ENCODE measurements around the gene INSIG2. TPM values are rescaled to one million over a fixed set of nuclear protein-coding genes. Genes with fewer than 3 reads are reported as not detected.

Gene INSIG2
- total and polyA plus RNA-seq, 2 experiments from 2014 or later: 8.1 to 15.1 TPM

DNA sequence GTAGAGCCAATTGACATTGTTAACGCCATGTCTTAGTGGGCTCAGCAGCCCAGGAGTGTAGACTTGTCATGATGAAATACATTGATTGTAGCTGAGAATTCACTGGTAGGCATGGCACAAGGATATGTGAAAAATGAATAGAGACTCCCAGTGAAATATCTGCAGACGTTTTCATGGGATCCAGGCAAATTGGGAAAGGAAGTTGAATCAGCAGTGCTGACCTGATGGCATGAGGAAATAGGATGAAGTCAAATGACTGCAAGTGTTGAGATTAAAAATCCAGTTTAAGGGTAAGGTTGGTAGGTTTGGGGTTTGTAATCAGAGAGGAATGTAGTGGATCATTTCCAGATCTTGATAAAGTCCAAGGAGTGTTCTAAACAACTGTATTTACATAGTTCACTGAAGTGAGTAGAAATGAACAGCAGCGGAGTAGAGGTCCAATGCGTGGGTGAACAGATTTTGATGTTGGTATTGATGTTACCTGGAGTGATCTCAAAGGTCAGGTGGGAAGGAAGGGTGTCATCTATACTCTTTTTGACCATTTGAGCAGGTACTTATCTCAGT is 24.6 kb downstream of the INSIG2 start:
- H3K4me1 Mint-ChIP-seq: peaks cover 11% of the 10 kb centered on the region
- no peaks in the 10 kb centered on the region; the same call in 1 of the 2 replicates for H4K20me1 ChIP-seq (replicated peaks; ENCODE audit: insufficient read depth)
- H3K4me1 ChIP-seq (ENCODE audit: insufficient read depth): 0 out of 2 replicates have a peak, but pooled peaks cover 5% of the 10 kb centered on the region
- no peaks in the 10 kb centered on the region for H3K27me3 Mint-ChIP-seq (ENCODE audit: insufficient read depth, low read depth, poor library complexity)
- H3K27ac ChIP-seq (ENCODE audit: low read depth): no peak overlapping the region
- no peak overlapping the region for H3K4me3 Mint-ChIP-seq
- no peak for TF ChIP-seq JUNB (IDR thresholded peaks at IDR 0.05; ENCODE audit: unreplicated experiment)
- TF ChIP-seq CREB1 (CRISPR knock-in tag; IDR thresholded peaks at IDR 0.05; ENCODE audit: low read depth): no peak
- no peak for TF ChIP-seq EZH2phosphoT487 (IDR thresholded peaks at IDR 0.05; ENCODE audit: unreplicated experiment)
- 0 out of 2 replicates have a peak, but pooled peaks cover 6% of the 10 kb centered on the region for H3K9me2 ChIP-seq (ENCODE audit: insufficient read depth)
- DNase-seq (ENCODE audit: low spot score): no peak
- no peak overlapping the region for H2AFZ ChIP-seq
- no peaks in the 10 kb centered on the region; the same call in 2 of the 3 replicates for H3K36me3 Mint-ChIP-seq (ENCODE audit: low read depth)
- H3K9me3 Mint-ChIP-seq: no peaks in the 10 kb centered on the region
- no peaks in the 10 kb centered on the region for H3K79me2 ChIP-seq (replicated peaks; ENCODE audit: insufficient read depth)
- H3K4me2 ChIP-seq: no peak overlapping the region
- H3K36me3 ChIP-seq (ENCODE audit: insufficient read depth): no peaks in the 10 kb centered on the region; the same call in 1 of the 2 replicates
- H3K27ac Mint-ChIP-seq: no peak overlapping the region
- H3K4me3 ChIP-seq: no peak overlapping the region
- H3F3A ChIP-seq (replicated peaks; ENCODE audit: low read depth): no peaks in the 10 kb centered on the region
- no peaks in the 10 kb centered on the region for H3K27me3 ChIP-seq (ENCODE audit: insufficient read depth)
- no peak for ATAC-seq

DNA sequence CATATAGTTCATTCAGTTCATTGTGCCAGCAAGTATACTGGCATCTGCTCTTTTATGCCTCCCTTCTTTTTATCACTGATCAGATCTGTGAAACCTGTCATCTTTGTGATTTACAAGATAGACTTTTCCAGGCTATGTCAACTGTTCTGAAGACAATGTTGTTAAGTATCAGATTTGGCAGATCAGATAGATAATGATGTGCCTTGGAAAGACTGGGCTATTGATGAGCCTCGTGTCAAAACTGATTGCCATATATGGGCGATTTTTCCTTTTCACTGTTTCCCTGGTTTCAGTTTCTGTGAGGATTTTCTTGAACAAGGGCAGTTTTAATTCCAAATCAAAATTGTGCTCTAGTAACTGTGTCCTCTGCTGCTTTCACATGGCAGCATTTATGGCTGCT is 26.6 kb downstream of the INSIG2 start:
- Histone ChIP-seq H3K79me2 (replicated peaks; ENCODE audit: insufficient read depth) (no peaks in the 10 kb centered on the region), H4K20me1 (replicated peaks; ENCODE audit: insufficient read depth) (no peaks in the 10 kb centered on the region; the same call in 1 of the 2 replicates), H2AFZ (no peak overlapping the region), H3K36me3 (ENCODE audit: insufficient read depth) (no peaks in the 10 kb centered on the region), H3K9me2 (ENCODE audit: insufficient read depth) (0 out of 2 replicates have a peak, but pooled peaks cover 6% of the 10 kb centered on the region), H3K27me3 (ENCODE audit: insufficient read depth) (no peaks in the 10 kb centered on the region), H3K27ac (ENCODE audit: low read depth) (no peak overlapping the region), H3K4me3 (no peak overlapping the region), H3F3A (replicated peaks; ENCODE audit: low read depth) (no peaks in the 10 kb centered on the region), H3K4me1 (ENCODE audit: insufficient read depth) (peaks cover 11% of the 10 kb centered on the region; the same call in 1 of the 2 replicates), H3K4me2 (no peak overlapping the region)
- Mint-ChIP-seq H3K9me3 (no peaks in the 10 kb centered on the region), H3K27me3 (ENCODE audit: insufficient read depth, low read depth, poor library complexity) (no peaks in the 10 kb centered on the region), H3K4me1 (peaks cover 14% of the 10 kb centered on the region), H3K36me3 (ENCODE audit: low read depth) (no peaks in the 10 kb centered on the region; the same call in 2 of the 3 replicates), H3K27ac (no peak overlapping the region; the same call in 1 of the 2 replicates), H3K4me3 (no peak overlapping the region)
- no peak for TF ChIP-seq ZNF331 (CRISPR knock-in tag; IDR thresholded peaks at IDR 0.05; ENCODE audit: low read depth)
- TF ChIP-seq STAT1 (IDR thresholded peaks at IDR 0.05; ENCODE audit: unreplicated experiment): no peak
- TF ChIP-seq, protein P1, sequence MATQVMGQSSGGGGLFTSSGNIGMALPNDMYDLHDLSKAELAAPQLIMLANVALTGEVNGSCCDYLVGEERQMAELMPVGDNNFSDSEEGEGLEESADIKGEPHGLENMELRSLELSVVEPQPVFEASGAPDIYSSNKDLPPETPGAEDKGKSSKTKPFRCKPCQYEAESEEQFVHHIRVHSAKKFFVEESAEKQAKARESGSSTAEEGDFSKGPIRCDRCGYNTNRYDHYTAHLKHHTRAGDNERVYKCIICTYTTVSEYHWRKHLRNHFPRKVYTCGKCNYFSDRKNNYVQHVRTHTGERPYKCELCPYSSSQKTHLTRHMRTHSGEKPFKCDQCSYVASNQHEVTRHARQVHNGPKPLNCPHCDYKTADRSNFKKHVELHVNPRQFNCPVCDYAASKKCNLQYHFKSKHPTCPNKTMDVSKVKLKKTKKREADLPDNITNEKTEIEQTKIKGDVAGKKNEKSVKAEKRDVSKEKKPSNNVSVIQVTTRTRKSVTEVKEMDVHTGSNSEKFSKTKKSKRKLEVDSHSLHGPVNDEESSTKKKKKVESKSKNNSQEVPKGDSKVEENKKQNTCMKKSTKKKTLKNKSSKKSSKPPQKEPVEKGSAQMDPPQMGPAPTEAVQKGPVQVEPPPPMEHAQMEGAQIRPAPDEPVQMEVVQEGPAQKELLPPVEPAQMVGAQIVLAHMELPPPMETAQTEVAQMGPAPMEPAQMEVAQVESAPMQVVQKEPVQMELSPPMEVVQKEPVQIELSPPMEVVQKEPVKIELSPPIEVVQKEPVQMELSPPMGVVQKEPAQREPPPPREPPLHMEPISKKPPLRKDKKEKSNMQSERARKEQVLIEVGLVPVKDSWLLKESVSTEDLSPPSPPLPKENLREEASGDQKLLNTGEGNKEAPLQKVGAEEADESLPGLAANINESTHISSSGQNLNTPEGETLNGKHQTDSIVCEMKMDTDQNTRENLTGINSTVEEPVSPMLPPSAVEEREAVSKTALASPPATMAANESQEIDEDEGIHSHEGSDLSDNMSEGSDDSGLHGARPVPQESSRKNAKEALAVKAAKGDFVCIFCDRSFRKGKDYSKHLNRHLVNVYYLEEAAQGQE (IDR thresholded peaks at IDR 0.05; ENCODE audit: unreplicated experiment): no peak
- DNase-seq (ENCODE audit: low spot score) (no peak), ATAC-seq (no peak)

Data from GM23338 (cell line).